NCI-H1436 treated with DMSO at 0.1 percent for 48 hours (cell line): ENCODE results near the gene GNRHR.
A peak's percentile ranks its signal among the peaks of the same experiment; 100 is the strongest.
"Not testable (repeated sequence)": the region's sequence is repeated elsewhere in the genome, so short reads cannot be mapped to it uniquely, and the experiment has no call there.

Experiments
- DNase-seq: peaks from one replicate; lab custom pipeline; 2025; lab: John Stamatoyannopoulos, UW

GNRHR gene

GRCh38 chr4:67727124-67727850, 26.9 kb downstream of the GNRHR start:
- no peak for DNase-seq

DNA sequence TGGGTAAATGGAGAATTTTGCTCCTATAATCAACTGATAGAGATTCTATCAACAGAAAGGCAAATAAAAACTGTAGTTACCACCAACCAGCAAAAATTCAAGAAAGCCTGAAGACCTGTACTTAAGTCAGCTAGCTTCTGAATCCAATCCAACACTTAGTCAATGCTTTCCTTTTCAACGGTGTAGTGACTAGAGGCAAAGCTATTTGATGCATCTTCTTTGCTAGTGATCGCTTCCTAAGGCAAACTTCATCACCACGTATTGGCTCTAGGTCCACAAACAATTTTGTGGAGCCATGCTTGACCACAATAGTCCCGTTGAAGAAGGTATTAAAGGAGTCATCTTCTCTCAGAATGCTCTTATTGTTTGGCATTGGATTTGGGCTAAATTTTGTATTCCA, 28.2 kb downstream of the GNRHR start:
- DNase-seq = no peak

GRCh38 chr4:67725132-67725531, 29.1 kb downstream of the GNRHR start:
- no peak for DNase-seq

- DNase-seq = no peak
Measured at GRCh38 chr4:67723949-67724348, 30.2 kb downstream of the GNRHR start.

GRCh38 chr4:67723341-67723740, 30.8 kb downstream of the GNRHR start:
- no peak for DNase-seq

- DNase-seq = no peak
Measured at GRCh38 chr4:67721770-67722597, 32.2 kb downstream of the GNRHR start.

DNA sequence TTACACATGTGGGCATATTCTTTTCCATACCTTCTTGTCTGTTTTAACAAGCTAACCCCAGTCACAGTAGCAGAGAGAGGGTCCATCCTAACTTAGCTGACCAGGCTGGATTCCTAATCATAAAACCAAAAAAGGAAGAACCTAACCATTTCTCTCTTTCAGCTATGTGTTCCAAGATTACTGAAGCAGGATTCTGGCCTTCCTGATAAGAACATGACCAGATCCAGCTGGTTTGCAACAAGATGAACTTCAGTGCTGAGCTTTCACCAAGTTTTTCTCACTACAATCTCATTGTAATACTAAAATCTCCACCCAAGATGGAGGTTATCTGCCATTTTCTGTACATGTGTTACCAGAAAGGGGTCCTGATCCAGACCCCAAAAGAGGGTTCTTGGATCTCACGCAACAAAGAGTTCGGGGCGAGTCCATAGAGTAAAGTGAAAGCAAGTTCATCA, 32.8 kb downstream of the GNRHR start:
- DNase-seq = no peak

- DNase-seq = no peak
Measured at GRCh38 chr4:67719953-67720617, 34.1 kb downstream of the GNRHR start.

DNA sequence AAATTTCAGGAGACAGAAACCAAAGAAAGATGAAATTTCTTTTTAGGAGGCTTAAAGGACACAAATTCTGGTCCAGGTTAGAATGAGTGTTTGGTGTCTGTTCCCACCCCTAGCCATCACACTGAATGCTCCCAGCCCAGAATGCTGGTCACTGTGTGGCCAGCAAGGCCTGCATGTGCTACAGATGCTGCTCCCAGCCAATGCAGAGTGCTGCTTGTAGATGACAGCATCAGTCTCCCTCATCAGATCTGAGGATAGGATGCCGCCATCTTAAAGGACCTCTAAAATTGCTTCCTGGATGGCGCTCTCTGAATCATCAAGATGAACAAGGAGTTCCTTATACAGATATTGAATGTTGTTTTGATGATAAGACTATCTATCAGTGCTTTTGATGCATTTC, 35.3 kb downstream of the GNRHR start:
- no peak for DNase-seq

GRCh38 chr4:67717586-67717985, 36.6 kb downstream of the GNRHR start:
- DNase-seq = no peak

DNA sequence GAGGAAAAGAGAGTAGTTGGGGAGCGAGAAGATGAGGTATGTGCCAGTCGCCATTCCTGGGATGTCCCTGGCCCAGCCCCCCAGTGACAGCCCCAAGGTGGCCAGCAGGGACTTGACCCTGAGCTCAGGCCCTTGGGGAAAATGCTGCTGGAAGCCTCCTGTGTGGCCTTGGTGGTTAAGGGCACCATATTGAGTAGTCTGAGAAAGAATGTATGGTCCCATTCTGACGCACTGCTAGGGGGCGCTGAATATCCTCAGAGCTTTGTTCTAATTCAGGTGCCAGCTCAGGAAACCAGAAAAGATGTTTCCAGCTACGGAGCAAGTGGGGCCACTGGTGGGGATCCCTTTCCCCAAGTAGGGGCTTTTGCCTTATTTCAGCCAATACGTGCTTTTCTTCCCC, 39.2 kb downstream of the GNRHR start:
- DNase-seq = no peak

- no peak for DNase-seq
Measured at GRCh38 chr4:67714248-67714583, 40.0 kb downstream of the GNRHR start.

DNA sequence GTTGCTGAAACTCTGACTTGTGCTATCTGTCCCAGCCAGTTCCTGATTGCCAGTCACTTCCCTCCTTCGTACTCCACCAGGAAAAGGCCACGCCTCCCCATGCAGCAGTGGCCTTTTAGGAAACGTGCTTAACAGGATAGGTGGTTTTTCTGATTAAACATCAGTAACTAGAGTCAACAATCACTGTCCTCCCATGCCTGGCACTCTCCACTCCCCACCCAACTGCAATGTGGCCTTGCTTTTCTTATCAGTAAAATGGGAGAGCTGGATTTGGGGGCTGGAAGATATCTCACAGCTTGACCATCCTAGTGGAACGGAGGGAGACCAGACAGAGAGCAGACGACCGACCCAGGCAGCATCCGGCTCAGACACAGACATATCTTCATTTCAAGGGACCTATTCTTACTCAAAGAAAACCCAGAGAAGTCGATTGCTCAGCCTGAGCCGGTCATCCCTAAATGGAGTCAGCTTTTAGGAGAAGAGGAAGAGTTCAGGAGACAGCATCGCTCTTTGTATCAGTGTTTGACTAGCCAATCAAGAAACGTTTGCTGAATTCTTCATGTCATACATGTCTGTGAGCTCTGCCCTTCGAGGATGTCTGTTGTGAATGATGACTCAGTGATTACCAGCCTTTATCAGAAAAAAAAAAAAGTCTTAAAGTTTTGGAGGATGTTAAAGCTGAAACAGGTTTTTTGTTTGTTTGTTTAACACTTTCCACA, 40.5 kb downstream of the GNRHR start:
- no peak for DNase-seq

DNA sequence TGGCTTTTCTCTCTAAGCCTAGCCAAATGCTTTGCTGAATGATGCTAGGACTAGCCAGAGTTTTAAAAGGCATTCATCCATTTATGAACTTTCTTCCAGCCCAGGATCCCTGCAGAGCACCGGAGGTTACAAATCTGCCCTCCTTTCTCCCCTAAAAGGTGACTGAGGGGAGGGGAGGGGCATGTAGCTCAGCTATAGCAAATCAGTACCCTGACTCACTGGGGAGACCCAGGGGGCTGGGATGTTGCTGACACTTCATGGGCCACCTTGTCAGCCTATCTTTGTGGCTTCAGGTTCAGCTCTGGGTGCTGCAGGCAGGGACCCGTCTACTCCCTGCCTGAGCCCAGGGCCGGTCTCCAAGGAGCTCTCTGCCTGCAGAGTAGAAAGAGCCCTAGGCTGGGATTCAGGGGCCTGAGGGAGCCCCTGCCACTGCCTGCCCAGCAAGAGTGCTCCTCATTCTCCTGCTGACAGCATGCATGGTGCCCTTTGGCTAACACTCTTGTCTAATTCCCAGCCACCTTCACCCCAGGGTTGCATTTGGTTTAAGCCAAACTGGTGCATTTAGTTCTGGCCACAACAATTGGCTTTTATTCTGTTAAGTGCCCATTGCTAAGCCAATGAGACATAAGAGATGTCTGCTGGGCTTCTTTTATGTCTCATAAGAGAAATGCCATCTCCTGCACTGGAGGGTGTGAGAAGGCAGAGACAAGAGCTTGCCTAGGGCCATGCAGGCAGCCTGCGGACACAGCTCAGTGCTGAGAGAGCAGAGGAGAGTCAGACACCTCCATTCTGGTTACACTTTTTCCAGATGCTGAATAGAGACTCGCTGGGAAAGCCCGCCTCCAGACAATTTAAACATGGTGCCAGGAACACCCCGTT, 41.3 kb downstream of the GNRHR start:
- no peak for DNase-seq

DNA sequence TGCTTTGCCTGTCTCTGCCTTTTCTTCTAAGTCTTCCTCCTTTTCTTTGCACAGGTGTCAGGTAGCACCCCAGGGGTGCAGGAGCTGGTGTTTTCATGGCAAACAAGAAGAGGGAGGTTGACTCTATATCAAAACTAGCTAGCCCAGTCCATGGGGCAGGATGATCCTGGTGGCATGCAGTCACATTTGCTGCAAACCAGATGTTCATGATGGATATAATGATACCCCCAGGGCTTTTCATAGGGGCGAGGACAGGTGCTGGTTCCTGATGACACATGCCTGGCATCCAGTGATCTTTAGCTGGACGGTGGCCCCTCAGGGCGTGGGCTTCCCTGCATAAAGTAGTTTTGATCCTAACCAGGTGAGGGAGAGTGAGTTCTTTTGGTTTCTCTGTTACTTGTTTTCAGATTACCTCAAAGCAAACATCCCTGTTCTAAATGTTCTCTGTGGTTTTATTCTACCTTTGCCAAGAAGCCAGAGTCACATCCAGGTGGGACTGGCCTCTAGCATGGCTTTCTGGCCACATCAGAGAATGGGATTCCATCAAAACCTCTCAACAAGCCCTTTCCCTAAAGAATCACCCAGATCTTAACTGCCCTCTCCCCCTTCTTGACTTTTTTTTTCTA, 42.1 kb downstream of the GNRHR start:
- no peak for DNase-seq

DNA sequence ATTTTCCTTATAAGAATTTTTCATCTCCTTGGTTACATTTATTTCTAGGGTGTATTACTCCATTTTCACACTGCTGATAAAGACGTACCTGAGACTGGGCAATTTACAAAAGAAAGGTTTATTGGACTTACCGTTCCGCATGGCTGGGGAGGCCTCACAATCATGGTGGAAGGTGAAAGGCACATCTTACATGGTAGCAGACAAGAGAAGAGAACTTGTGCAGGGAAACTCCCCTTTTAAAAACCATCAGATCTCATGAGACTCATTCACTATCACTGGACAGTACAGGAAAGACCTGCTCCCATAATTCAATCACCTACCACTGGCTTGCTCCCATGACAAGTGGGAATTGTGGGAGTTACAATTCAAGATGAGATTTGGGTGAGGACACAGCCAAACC, 47.5 kb downstream of the GNRHR start:
- DNase-seq = not testable (repeated sequence)

DNA sequence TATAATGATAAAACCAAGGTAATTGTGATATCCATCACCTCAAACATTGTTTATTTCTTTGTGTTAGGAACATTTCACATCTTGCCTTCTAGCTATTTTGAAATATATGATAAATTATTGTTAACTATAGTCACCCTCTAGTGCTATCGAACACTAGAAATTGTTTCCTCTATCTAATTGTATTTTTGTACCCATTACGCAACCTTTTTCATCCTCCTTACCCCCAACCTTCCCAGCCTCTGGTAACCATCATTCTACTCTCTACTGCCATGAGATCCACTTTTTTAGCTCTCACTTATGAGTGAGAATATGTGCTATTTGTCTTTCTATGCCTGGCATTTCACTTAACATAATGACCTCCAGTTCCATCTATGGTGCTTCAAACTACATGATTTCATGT, 49.3 kb downstream of the GNRHR start:
- no peak for DNase-seq

- no peak for DNase-seq
Measured at GRCh38 chr4:67702166-67702565, 52.0 kb downstream of the GNRHR start.

- DNase-seq = no peak
Measured at GRCh38 chr4:67701517-67701850, 52.7 kb downstream of the GNRHR start.

DNA sequence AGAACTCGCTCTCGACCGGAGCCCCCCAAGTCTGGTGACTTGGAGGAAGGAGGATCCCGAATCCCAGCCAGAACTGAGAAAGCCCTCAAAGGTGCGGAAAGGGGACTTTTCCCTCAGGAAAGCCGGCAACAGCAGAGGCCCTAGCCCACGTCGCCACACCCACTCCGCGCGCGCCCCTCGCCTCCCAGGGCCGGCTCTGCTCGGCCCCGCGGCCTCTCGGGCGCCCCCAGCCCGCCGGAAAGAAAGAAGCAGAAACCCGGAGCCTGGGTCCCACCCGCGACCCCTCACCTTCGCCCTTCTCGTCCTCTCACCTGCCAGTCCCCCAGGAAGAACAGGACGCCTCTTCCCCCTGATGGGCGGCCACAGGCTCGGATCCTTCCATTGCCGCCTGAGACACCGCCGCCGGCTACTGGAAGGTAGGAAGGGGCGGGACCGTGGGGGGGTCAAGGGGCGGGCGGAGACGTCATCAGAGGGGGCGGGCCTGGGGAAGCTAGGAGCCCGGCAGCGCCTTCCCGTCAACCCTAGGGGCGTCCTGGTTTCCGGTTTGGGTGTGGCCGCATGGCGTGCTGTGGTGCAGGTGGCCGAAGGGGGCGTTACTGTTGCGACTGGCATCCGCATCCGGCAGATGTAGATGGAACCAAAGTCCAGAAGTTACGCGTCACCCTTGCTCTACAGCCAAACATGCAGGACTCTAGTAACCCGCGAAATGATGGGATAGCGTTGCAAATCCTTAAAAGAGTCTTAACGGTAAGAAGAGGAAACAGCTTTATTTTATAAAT, 53.3 kb downstream of the GNRHR start, which contains the start of gene UBA6:
TSS of gene UBA6 (minus strand) at position 418 of the 779 bp plus-strand sequence. CDS start at position 382, 36 bp downstream.
- DNase-seq = peak; percentile 80
